Uterus (tissue), 2 donors: ENCODE measurements around the gene FOXD4L1.
"Not testable (repeated sequence)": the region's sequence is repeated elsewhere in the genome, so short reads cannot be mapped to it uniquely, and the experiment has no call there.

Experiments used
- CTCF ChIP-seq, 4 experiments: fragments of 200-600 bp in 2 of 4; fragments of 450-650 bp in 2 of 4; sonication (generic) in 2 of 4; IDR thresholded peaks; one replicate each; pipeline ENCODE4 v1.5.1; 2016 to 2019; ENCODE audit warnings: antibody characterized with exemption in 4 of 4, mild to moderate bottlenecking in 2 of 4, moderate library complexity in 1 of 4
- POLR2A ChIP-seq, 2 donors: fragments of 450-650 bp; IDR thresholded peaks; one replicate each; pipeline ENCODE4 v1.6.1; 2016; ENCODE audit warnings: antibody characterized with exemption in 2 of 2, mild to moderate bottlenecking in 1 of 2, moderate library complexity in 1 of 2

DNA sequence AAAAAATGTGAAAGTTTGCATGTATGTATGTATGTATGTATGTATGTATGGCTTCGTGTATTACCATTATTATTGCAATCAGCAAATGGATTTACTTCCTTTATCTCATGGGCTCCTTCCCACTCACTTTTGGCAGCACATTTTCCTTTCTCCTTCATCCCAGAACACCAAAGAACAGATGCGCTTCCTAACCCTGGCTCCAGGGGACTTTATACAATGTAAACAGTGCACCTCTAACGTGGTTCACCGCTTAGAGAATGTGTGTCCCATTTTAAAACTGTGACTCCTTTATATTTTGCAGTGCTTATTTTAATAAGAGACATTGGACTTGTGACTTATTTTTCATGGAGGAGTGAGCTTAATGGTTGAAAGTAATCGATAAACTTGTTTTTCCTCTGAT lies 29.7 kb downstream of the FOXD4L1 start:
- not testable (repeated sequence) for TF ChIP-seq CTCF, POLR2A (IDR thresholded peaks at IDR 0.05)
